Retinal pigment epithelial cell (primary cell): ENCODE data around the gene LRP1.

Experiments
- DNase-seq: peaks from one replicate; pipeline ENCODE4 v3.0.0-alpha.2; 2010; ENCODE audit warnings: low read depth
- H3K4me3 ChIP-seq: 2 replicates; pipeline ENCODE4 v1.5.1; 2011; ENCODE audit warnings: mild to moderate bottlenecking, low read length, control low read depth, moderate library complexity
- CTCF ChIP-seq: conservative IDR thresholded peaks from 2 replicates; pipeline ENCODE4 v1.5.1; 2011; ENCODE audit warnings: low read depth, low read length, control low read depth, inconsistent platforms

LRP1 gene

GRCh38 chr12:57218030-57218853, 90.0 kb downstream of the LRP1 start:
- DNase-seq: no peak
- no peak for TF ChIP-seq CTCF
- H3K4me3 ChIP-seq: no peak overlapping the region

- H3K4me3 ChIP-seq: no peak overlapping the region
- DNase-seq: no peak
- TF ChIP-seq CTCF: no peak
These were observed 91.1 kb downstream of the LRP1 start for GRCh38 chr12:57219205-57219992.

GRCh38 chr12:57219993-57220754, 91.9 kb downstream of the LRP1 start:
- no peak for DNase-seq
- no peak for TF ChIP-seq CTCF
- H3K4me3 ChIP-seq: no peak overlapping the region

- no peak for DNase-seq
- TF ChIP-seq CTCF: no peak
- no peak overlapping the region for H3K4me3 ChIP-seq
These were observed 92.5 kb downstream of the LRP1 start for GRCh38 chr12:57220770-57221168.

GRCh38 chr12:57221169-57221917, 93.1 kb downstream of the LRP1 start:
- no peak overlapping the region for H3K4me3 ChIP-seq
- no peak for TF ChIP-seq CTCF
- DNase-seq: no peak

GRCh38 chr12:57222286-57223190, 94.3 kb downstream of the LRP1 start:
- no peak overlapping the region for H3K4me3 ChIP-seq
- DNase-seq: no peak
- TF ChIP-seq CTCF: no peak
